SHP77 (cell line): ENCODE measurements around the gene GNL1.
"Not testable (repeated sequence)": the region's sequence is repeated elsewhere in the genome, so short reads cannot be mapped to it uniquely, and the experiment has no call there.

Source experiments
- DNase-seq, 2 experiments: peaks; one replicate each; lab custom pipeline; 2025; lab: John Stamatoyannopoulos, UW

GNL1 gene

DNA sequence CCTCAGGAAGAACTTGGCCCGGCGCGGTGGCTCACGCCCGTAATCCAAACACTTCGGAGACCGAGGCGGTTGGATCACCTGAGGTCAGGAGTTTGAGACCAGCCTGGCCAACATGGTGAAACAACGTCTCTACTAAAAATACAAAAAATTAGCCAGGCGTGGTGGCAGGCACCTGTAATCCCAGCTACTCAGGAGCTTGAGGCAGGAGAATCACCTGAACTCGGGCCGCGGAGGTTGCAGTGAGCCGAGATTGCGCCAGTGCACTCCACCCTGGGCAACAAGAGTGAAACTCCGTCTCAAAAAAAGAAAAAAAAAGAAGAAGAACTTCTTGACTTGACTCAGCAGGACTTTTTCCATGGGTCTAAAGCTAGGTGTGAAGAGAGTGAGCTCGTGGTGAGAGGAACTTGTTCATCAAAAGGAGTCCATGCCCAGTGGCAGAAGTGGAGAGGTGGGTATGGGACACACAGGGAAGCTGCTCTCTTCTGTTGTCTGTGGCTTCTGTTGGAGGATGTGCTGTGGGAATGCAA is 26.9 kb downstream of the GNL1 start:
- not testable (repeated sequence) for DNase-seq

GRCh38 chr6:30526444-30526843 is 29.8 kb downstream of the GNL1 start:
- DNase-seq = not testable (repeated sequence)

DNA sequence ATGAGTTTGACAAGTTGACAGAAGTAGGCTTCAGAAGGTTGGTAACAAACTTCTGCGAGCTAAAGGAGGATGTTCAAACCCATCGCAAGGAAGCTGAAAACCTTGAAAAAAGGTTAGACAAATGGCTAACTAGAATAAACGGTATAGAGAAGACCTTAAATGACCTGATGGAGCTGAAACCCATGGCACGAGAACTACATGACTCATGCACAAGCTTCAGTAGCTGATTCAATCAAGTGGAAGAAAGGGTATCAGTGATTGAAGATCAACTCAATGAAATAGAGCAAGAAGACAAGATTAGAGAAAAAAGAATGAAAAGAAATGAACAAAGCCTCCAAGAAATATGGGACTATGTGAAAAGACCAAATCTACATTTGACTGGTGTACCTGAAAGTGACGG is 34.3 kb downstream of the GNL1 start:
- DNase-seq = not testable (repeated sequence)

DNA sequence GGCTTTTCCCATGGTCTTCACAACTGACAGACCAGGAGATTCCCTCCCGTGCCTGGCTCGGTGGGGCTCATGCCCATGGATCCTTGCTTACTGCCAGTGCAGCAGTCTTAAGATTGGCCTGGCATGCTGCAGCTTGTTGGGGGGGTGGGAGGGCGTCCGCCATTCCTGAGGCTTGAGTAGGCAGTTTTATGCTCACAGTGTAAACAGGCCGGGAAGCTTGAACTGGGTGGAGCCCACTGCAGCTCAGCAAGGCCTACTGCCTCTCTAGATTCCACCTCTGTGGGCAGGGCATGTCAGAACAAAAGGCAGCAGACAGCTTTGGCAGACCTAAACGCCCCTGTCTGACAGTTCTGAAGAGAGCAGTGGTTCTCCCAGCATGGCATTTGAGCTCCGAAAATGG is 35.2 kb downstream of the GNL1 start:
- not testable (repeated sequence) for DNase-seq

DNA sequence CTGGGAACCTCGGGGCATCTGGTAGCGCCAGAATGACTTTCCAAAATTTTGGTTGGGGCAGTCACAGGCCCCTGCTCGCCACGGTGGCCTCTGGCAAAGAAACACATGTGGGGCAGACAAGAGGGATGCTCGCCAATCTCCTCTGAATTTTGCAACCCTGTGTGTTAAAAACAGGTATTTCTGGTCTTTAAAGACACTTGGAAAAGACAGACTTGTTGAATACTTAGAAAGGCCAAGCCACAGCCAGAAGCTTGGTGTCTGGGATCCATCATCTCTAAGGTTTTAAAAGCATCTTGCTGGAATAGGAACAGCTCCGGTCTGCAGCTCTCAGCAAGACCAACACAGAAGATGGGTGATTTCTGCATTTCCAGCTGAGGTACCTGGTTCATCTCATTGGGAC is 35.8 kb downstream of the GNL1 start:
- no peak for DNase-seq

GRCh38 chr6:30518505-30519145 is 37.7 kb downstream of the GNL1 start:
- DNase-seq = not testable (repeated sequence)

- not testable (repeated sequence) for DNase-seq
Observed at GRCh38 chr6:30517767-30518504, 38.4 kb downstream of the GNL1 start.

DNA sequence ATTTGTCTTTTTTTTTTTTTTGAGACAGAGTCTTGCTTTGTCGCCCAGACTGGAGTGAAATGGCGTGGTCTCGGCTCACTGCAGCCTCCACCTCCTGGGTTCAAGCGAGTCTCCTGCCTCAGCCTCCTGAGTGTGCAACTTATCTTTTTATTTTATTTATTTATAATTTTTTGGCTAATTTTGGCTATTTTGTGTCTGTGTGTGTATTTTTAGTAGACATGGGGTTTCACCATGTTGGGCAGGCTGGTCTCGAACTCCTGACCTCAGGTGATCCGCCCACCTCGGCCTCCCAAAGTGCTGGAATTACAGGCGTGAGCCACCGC is 39.6 kb downstream of the GNL1 start:
- DNase-seq = not testable (repeated sequence)

GRCh38 chr6:30515944-30516753 is 40.1 kb downstream of the GNL1 start:
- DNase-seq = peak; percentile 26 to 56

GRCh38 chr6:30515106-30515505 is 41.2 kb downstream of the GNL1 start:
- no peak for DNase-seq

GRCh38 chr6:30513451-30513850 is 42.8 kb downstream of the GNL1 start:
- DNase-seq = no peak

- no peak for DNase-seq
Observed at GRCh38 chr6:30511169-30511546, 45.1 kb downstream of the GNL1 start.

DNA sequence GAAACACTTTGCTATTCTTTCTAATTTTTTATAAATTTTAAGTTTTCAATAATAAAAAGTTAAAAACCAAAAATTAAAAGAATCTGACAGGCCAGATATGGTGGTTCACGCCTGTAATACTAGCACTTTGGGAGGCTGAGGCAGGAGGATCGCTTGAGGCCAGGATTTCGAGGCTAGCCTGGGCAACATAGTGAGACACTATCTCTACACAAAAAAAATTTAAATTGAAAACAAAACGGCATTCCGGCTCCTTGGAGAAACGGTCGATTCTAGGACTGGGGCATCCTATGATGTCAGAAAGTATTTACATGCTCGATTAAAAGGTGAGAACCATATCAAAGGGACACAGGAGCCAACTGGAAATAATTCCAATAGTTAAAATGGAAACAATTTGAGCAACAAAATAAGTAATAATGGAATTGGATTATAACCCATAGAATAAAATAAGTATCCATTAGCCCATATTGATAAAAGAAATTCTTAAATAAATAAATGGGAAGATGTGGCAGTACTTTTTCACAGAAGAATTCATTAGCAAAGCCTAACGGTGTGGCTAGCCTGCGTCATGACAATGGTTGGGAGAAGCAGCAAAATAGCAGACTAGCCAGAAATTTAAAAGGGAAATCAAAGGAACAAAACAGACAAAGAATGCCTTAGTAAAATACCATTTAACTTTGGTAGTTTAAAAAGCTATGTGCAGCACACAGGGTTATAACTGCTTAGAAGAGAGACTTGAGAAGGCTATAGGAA is 45.7 kb downstream of the GNL1 start:
- DNase-seq = no peak

DNA sequence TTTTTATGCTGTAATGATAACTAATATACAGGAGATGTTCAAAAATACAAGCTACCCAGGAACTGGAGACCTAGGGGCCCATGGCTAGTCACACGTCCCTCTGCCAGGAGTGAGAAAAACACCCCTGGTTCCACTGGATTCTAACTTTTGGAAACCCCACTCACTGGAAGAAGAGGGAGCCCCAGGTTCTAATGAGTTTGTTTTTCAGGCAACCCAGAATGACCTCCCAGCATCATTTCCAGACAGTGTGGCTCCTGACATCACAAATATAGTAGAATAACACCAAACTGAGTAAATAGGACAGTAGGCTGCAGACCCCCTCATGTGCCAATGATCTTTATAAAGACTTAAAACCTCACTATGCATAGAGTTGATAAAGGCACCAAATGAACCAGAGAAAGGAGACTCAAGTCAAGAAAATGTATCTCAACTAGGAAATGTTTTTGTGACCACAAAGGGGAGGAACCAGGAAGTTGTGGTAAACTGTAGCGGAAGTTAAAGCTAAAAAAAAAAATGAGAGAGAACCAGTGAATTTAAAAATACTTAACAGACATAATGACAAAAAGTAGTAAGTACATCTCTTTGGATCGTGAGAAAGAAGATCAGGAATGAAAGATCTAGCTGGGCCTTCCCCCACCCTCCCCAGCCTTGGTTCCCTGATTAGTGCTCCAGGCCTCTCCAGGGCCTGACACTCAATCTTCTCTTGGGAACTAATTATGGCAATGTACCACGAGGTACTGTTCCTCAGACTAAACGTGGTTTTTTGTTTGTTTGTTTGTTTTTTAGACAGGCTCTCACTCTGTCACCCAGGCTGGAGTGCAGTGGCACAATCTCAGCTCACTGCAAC is 47.2 kb downstream of the GNL1 start:
- no peak for DNase-seq

GRCh38 chr6:30507849-30508827 is 48.2 kb downstream of the GNL1 start:
- no peak for DNase-seq

DNA sequence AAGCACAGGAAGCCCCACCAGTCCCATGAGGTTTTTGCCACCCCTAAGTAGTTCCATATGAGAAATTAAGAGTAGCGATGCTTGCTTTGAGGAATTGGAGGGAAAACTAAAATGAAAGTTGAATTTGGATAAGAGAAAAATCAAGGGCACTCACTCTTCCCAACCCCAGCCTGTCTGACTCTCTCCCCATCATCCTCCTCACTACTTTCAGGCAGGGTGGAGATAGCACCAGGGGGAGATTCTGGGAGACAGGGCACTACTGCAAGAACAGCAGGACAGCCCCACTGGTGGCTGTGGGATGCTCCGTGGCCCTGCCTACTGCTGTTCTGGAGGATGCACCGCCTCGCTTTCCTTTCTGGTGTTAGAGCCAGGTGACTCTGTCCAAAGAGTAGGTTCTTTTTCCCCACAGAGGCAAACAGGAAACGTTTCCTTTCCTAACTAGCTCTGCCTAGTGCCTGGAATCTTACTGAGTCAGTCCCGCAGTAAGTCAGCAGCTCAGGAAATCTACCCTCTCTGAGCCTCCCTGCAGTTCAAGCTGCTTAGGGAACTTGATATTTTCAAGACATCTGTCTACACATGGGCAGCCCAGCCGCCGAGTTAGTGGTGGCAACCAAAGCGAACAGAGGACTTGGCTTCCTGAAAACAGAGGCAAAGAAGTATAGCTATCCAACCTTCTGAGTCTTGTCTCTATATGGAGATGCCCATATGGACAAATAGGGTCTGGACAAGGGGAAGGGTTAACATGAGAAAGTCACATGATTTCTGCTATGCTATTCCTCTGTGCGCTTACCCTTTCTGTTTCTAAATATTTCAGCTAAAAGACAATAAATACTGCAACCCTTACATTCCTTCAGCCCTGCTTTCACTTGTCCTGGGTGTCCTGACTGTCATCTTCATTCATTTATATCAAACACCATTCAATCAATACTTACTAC is 55.6 kb downstream of the GNL1 start:
- DNase-seq = no peak

- DNase-seq = not testable (repeated sequence)
Observed at GRCh38 chr6:30498705-30499104, 57.6 kb downstream of the GNL1 start.

DNA sequence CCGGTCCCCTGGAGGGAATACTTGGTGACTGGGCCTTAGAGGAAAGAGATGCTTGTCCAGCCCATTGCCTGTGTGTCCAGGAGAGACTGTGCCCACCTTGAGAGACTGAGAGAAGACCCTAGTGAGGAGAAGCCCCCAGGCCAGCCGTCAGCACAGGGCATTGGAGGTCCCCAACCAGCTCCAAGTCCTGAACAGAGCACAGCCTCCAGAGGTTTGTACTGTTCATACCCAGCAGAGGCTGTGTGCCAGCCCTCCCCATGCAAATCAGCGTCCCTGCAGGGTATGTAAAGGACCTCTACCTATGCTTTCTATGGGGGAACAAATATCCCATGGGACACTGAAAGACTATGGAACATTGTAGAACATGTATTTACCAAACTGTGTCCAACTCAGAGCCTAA is 58.6 kb downstream of the GNL1 start:
- DNase-seq = no peak

DNA sequence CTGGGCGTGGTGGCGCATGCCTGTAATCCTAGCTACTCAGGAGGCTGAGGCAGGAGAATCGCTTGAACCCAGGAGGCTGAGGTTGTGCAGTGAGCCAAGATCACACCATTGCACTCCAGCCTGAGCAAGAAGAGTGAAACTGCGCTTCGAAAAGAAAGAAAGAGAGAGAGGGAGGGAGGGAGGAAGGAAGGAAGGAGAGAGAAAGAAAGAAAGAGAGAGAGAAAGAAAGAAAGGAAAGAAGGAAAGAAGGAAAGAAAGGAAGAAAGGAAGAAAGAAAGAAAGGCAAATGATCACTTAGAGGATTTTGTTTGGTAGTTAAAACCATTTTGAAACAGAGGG is 59.1 kb downstream of the GNL1 start:
- DNase-seq = not testable (repeated sequence)
